GM18507 (cell line): ENCODE measurements around the gene HMOX2.

Experiments
- DNase-seq: peaks from one replicate; pipeline ENCODE4 v3.0.0; 2011; ENCODE audit warnings: low read depth; ENCODE audit not compliant: insufficient read length; ENCODE audit errors: extremely low spot score
- FAIRE-seq: peaks from 2 replicates; lab custom pipeline; 2011; peaks lifted over from hg19 to GRCh38; lab: Jason Lieb, UNC

HMOX2 gene, protein sequence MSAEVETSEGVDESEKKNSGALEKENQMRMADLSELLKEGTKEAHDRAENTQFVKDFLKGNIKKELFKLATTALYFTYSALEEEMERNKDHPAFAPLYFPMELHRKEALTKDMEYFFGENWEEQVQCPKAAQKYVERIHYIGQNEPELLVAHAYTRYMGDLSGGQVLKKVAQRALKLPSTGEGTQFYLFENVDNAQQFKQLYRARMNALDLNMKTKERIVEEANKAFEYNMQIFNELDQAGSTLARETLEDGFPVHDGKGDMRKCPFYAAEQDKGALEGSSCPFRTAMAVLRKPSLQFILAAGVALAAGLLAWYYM

DNA sequence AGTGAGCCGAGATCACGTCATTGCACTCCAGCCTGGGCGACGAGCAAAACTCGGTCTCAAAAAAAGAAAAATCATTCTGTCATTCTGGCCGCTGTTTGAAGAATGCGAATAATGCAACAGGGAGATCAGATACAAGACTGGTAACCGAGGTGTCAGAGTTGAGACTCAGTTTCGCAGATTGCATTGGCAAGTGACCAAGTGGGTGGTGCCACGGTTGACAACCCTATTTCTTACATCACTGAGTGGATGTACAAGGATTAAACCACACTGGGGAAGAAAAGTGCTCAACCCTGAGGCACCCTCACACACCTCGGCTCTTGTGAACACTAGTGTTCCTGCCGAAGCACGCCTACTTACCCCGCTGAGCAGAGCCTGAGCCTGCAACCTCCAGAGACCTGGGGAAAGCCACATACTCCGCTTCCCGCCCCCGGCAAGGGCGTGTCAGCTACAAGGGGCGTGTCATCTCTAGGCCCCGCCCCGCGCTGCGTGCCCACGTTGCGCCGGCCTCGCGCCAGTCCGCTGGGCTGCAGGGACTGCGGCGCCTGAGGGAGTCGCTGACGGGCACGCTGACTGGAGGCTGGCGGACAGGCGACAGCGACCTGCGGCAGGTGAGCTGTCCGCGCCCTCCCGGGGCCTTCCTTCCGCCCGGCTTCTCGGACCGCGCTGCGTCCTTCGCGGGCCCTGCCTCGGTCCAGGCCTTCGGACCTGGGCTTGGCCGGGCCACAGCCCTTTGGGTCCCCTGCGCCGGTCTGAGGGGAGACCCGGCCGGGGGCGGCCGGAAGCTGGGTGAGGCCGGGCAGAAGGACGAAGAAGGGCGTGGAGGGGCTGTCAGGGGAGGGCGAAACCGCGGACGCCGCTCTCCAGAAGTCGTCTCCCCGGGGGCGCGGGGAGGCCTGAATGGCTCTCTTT is at the start of gene HMOX2:
TSS of gene HMOX2 (plus strand) at position 519 of the 909 bp plus-strand sequence. CDS start 29,127 bp downstream, outside the sequence.
- FAIRE-seq: peak; percentile 96
- DNase-seq: peak; percentile 98

DNA sequence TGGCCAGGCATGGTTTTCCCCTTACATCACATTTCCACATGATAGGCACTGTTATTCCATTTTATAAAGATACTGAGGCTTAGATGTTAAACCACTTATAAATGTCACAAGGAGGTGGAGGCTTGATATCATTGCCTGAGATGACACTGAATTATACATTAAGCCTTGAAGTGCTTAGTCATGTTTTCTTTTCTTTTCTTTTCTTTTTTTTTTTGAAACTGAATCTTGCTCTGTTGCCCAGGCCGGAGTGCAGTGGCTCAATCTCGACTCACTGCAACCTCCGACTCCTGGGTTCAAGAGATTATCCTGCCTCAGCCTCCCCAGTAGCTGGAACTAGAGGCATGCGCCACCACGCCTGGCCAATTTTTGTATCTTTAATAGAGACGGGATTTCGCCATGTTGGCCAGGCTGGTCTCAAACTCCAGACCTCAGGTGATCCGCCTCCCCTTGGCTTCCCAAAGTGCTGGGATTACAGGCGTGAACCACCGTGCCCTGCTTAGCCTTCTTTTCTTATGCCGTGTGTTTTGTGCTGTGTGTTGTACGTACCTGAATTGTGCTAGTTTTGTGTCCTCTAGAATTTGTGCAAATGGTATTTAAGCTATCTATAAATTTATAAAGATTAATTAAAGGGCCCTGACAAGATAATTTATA is 49.4 kb upstream of the HMOX2 start:
- FAIRE-seq (no peak), DNase-seq (no peak)

DNA sequence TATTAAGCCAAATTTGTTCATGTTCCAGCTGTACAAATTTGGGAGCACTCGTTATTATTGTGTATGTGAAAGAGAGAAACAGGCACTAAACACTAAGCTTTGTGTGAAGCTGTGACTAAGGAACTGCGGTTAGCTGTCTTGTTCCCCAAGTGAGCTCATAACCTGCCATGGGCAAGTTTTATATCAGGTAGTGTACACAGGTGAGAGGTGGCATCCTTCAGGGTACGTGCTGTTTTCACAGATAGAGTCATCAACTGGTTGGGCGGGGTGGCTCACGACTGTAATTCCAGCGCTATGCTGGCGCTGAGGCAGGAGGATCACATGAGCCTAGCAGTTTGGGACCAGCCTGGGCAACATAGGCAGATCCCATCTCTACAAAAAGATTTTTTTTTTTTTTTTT is 47.7 kb upstream of the HMOX2 start:
- FAIRE-seq: no peak
- no peak for DNase-seq

DNA sequence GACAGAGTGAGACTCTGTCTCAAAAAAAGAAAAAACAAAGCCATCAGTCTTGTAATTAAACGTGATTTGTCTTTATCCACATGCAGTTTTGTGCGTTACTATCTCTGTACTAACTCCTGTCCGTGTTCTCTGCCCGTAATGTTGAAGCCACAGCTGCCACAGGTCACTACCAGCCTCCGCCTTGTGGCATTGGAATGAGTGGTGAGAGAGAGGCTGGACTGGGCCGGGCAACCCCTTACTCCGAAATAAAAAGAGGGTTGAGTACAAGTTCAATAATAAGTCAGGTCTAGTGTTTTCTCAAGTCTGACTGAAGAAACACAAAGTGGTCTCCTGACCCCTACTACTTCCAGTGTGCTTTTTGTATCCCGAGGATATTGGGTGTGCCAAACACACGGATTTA is 45.2 kb upstream of the HMOX2 start:
- DNase-seq (no peak), FAIRE-seq (no peak)

DNA sequence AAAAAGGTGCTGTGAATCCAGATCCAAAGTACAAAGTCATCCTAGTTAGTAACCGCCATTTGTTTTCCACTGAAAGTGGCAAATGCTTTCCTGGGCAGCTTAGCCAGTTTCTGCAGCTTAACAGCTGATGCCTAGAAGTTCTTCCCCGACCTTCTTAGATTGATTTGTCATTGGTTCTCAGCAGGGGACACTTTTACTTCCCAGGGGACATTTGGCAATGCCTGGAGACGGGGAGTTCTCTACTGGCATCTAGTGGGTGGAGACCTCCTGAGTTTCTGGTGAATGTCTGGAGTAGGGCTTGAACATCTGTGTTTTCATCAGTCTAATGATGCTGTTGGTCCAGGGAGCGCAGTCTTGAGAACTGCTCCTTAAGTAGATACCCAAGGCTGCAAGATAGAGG is 43.0 kb upstream of the HMOX2 start:
- DNase-seq: no peak
- no peak for FAIRE-seq

DNA sequence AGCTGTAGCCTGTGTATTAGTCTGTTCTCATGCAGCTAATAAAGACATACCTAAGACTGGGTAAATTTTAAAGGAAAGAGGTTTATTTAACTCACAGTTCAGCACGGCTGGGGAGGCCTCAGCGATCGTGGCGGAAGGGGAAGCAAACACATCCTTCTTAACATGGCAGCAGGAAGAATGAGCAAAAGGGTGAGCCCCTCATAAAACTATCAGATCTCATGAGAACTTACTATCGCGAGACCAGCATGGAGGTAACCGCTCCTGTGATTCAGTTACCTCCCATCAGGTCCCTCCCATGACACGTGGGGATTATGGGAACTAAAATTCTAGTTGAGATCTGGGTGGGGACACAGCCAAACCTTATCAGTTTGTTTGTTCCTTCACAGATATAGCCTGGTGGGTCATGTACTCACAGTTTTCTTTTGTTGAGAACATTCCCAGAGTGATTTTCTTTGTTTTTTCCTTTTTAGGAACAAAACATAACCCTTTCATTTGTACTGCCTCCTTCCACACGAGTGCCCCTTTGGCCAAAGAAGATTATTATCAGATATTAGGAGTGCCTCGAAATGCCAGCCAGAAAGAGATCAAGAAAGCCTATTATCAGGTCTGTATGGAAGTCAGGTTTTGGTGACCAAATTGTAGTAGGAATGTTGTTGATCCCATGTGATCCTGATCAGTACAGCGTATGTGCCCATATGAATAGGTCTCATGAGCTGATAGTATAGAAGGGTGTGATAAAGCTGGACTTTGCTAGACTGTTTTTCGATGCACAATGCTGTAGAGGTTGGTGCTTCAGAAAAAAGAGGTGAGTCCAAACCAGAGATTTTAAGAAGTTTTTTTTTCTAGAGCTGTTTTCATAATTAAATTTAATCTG is 42.0 kb upstream of the HMOX2 start:
- FAIRE-seq (no peak), DNase-seq (no peak)

DNA sequence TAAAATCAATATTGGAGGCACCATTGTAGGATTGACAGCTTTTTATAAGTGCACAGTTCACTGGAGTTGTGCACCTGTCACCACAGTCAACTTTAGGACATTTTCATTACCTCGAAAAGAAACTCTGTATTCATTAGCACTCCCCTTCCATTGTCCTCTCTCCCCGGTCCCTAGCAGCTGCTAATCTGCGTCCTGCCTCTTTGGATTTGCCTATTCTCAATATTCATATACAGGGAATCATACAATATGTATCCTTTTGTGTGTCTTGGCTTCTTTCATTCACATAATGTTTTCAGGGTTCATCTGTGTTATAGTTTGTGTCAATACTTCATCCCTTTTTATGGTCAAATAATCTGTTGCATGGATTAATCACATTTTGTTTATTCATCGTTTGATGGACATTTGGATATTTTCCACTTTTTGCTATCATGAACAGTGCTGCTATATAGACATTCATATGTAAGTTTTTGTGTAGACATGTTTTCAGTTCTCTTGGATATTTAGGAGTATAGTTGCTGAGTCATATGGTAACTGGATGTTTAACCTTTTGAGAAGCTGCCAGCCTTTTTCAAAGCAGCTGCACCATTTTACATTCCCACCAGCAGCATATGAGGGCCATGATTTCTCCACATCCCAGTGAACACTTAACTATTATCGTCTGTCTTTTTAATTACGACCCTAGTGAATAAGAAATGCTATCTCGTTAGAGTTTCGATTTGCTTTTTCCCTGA is 40.7 kb upstream of the HMOX2 start:
- FAIRE-seq (no peak), DNase-seq (no peak)

DNA sequence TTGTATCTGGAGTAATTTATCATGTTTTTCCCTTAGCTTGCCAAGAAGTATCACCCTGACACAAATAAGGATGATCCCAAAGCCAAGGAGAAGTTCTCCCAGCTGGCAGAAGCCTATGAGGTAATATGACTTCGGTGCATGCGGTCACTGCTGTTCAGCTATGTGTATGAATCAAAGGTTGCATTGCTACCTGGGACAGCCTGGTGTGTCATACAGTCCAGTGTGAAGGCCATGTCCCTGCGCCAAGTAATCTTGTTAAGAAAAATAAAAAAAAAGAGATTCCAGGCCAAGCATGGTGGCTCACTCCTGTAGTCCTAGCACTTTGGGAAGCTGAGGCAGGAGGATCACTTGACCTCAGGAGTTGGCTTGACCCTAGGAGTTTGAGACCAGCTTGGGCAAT is 38.8 kb upstream of the HMOX2 start:
- FAIRE-seq: no peak

DNA sequence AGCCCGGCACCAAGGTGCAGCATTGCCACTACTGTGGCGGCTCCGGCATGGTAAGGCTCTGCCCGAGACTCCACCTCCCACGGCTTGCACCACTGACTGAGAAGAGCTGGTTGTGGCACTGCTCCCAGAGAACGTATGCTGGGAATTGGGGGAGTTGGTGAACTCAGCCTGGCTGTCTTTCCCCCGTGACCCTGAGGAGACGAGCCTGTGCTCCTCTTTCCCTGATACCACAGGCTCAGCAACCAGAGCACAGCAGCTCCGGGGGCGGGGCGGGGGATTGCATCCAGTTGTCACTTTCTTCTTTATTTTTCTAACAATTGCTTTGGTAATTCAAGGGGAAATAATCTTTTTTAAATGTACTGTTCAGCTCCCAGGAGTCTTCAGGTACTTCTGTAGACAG is 33.8 kb upstream of the HMOX2 start:
- DNase-seq (no peak), FAIRE-seq (no peak)

More for the DNA sequence above, 38.8 kb upstream of the HMOX2 start:
- DNase-seq: no peak

DNA sequence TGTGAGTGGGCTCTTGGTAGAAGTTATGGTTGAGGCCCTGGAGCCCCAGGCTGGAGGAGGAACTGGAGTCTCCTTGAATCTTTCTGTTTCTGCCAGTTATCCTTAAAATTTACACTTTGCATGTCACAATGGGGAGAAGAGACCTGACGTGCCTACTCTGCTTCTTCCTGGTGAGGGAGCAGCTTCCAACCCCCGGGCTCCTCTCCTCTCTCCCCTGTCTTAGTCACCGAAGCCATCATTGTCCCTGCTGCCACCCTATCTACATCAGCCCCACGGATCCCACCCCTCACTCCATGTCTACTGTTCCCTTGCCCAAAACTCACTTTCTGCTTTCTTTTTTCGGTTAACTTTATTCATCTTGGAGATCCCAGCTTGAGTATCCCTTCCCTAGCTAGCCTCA is 32.9 kb upstream of the HMOX2 start:
- no peak for DNase-seq
- no peak for FAIRE-seq

DNA sequence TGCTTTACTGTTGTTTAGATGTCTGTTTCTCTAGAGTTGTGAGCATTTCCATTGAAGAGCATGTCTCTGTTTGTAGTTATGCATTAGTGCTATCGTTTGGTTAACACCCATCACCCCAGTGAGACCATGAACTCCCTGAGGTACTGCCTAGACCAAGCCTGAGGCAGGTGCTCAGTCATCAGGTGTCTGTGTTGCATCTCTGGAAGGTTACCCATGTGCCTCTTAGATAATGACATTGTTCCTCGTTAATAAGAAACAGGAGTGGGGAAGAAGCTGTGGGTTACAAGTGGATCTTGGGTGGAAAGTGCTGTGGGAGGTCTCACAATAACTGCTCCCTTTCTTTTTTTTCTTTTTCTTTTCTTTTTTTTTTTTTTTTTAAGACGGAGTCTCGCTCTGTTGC is 32.2 kb upstream of the HMOX2 start:
- FAIRE-seq: no peak
- DNase-seq: no peak

DNA sequence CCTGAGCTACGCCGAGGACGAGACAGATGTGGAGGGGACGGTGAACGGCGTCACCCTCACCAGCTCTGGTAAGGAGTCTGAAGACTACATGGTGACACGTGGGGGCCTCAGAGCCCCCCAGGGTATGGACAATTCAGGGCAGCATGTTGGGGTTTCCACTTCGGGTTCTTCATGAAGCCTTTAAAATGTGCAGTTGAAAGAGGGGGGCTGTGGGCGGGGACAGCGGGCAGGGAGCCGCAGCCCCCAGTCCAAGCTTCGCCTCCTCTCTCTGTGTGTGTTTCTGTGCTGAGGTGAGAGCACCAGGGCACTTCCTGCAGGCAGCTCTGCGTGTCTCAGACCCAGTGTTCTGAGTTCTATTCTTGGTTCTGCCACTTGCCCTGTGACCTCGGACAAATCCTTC is 25.8 kb upstream of the HMOX2 start:
- FAIRE-seq (no peak), DNase-seq (no peak)

DNA sequence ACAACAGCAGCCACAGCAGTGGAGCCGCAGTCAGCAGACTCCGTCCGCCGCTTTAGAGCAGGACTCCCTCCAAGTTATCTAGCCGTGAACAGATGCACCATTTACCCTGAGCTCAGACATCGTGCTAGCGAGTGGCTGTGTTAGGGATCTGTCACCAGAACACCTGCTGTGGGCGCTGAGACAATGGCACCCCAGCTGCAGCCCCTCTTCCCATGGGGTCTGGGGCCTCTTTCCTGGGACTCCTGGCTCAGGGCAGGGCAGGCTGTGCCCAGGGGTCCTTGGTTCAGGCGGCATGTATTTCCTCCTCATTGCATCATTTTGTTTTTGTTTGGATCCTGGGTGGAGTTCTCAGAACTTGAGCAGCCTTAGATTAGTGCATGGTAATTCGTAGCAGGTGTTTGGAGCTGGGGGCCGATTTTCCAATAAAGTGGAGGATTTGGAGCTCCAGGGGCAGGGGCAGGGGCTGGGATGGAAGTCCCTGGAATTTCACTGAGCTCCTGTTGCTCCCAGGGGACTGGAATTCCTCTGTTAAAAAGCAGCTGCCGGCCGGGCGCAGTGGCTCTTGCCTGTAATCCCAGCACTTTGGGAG is 25.2 kb upstream of the HMOX2 start:
- no peak for FAIRE-seq
- no peak for DNase-seq

DNA sequence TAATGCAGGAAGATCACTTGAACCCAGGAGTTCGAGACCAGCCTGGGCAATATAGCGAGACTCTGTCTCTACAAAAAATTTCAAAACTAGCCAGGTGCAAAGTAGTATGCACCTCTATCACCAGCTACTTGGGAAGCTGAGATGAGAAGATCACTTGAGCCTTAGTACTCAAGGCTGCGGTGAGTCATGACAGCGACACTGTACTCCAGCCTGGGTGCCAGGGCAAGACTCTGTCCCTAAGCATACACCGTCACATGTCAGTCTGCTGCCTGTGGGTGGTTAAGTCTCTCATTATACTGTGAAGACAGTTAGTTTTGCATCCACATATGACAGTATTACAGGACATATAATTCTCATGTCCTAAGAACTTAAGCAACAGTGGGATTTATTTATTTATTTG is 23.5 kb upstream of the HMOX2 start:
- FAIRE-seq (no peak), DNase-seq (no peak)

DNA sequence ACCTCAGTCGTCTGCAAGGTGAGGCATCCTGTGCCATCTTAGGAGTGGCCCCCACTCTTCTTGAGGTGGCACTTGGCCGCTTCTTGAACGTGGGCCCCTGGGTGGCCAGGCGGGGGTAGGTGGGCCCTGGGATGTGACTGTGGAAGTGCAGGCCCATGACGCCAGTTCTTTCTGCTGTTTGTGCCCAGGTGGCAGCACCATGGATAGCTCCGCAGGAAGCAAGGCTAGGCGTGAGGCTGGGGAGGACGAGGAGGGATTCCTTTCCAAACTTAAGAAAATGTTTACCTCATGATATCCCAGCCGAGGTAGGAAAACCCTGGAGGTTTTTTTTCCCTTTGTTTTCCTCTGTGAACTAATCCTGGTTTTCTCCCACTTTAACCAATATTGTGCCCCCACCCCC is 21.6 kb upstream of the HMOX2 start:
- FAIRE-seq: no peak

DNA sequence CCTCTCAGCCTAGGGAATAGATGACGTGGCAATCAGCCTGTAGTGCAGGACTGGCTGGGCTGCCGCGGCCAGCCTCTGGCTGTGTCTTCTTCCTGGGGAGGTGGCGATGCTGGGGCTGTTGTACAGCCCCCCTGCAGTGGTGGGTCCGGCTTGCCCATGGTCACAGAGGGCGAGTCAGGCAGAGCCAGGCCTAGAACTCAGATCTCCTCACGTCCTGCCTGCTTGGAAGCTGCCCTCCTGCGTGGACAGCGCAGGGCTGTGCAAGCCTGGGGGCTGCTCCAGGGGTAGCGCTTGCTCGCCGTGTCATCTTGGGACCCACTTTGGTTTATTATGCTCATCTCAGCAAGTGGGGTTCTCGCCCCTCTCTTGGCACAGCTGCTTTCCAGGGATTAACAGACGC is 21.1 kb upstream of the HMOX2 start:
- FAIRE-seq (no peak), DNase-seq (no peak)

More for the DNA sequence above, 21.6 kb upstream of the HMOX2 start:
- DNase-seq: no peak

DNA sequence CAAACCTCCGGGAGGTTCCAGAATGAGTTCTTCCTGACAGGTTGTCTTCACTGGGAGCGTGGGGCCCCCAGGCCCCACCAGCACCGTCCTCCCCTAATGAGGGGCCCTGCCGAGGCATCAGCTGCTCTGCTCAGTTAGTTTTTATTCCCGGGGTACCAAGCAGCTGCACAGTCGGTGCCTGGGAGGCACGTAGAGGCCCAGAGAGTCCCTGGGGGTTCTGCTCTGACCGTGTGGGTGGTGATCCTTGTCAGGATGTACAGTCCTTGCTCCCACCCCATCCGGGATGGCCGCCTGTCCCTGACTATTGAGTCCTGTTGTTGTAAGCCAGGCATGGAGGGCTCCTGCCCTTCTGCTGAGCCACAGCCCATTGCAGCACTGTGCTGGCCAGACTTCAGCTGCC is 20.2 kb upstream of the HMOX2 start:
- DNase-seq: no peak

DNA sequence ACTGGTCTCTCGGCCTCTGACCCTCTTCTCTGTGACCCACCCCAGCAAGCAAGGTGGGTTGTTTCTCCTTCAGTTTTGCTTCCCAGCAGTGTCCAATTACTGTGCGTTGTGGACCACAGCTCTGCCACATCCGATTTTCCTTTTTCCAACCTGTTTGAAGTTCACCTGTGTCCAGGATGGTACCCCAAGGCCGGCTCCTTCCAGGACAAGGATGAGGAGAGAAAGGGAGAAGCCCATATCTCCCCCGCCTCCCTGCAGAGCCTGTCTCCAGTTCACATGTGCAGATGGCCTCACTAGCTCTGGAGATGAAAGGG is 15.3 kb upstream of the HMOX2 start:
- FAIRE-seq: no peak

More for the DNA sequence above, 20.2 kb upstream of the HMOX2 start:
- FAIRE-seq: no peak

More for the DNA sequence above, 15.3 kb upstream of the HMOX2 start:
- no peak for DNase-seq
